Right ventricle myocardium superior (tissue), 1 donor: Measurements from ENCODE around the gene FCER1A. TPM values are rescaled to one million over a fixed set of nuclear protein-coding genes. Genes with fewer than 3 reads are reported as not detected.

Experiments used
- ATAC-seq: fragments of 200-7000 bp; cut with Tn5 transposase; one replicate; pipeline ENCODE4 v1.9.1; 2020; ENCODE audit warnings: mild to moderate bottlenecking; ENCODE audit not compliant: poor library complexity
- DNase-seq: peaks from one replicate; pipeline ENCODE4 v3.0.0-alpha.2; 2020
- intact Hi-C: fragments of 100-400 bp; cut with DNase I; formaldehyde crosslinking; loops from one replicate; pipeline ENCODE4 v1.11.2; 2022
- long read RNA-seq: library from polyadenylated mRNA; unstranded; transcript quantifications from one replicate; pipeline ENCODE4 v2.0.0, GENCODE V29; 2021
- total RNA-seq: library from RNA; stranded (reverse); fragmentation: NEBNext Ultra II Directional; extraction: Animal tissue kit (Norgen Biotek cat#: 25700); gene quantifications from one replicate; pipeline ENCODE4 v1.2.1, GENCODE V29; 2021
- donor health status: DM: no; HTN: yes; CAD: no; lungs with severe emphysema.

Gene FCER1A
- 0.94 TPM for total RNA-seq
- long read RNA-seq, partial matches to known transcripts, result 1 of 1 reads
- long read RNA-seq, other reads (novel, unspliced or antisense), result 0 of 1 reads

DNA sequence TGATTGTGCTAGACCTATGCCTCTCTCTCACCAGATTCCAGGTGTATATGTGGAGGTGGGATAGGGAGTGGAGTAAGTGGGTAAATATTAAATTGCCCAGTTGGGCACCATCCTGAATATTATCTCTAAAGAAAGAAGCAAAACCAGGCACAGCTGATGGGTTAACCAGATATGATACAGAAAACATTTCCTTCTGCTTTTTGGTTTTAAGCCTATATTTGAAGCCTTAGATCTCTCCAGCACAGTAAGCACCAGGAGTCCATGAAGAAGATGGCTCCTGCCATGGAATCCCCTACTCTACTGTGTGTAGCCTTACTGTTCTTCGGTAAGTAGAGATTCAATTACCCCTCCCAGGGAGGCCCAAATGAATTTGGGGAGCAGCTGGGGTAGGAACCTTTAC, at the start of gene FCER1A:
FCER1A (plus strand) TSS at position 242 of the 400 bp plus-strand sequence; CDS start at position 271, 29 bp downstream.
- DNase-seq (no peak), ATAC-seq (no peak)
- intact Hi-C loops, result no loop called here

GRCh38 chr1:159261311-159261710, 40.8 kb upstream of the FCER1A start:
- ATAC-seq (no peak), DNase-seq (no peak)
- intact Hi-C loops, result no loop called here

DNA sequence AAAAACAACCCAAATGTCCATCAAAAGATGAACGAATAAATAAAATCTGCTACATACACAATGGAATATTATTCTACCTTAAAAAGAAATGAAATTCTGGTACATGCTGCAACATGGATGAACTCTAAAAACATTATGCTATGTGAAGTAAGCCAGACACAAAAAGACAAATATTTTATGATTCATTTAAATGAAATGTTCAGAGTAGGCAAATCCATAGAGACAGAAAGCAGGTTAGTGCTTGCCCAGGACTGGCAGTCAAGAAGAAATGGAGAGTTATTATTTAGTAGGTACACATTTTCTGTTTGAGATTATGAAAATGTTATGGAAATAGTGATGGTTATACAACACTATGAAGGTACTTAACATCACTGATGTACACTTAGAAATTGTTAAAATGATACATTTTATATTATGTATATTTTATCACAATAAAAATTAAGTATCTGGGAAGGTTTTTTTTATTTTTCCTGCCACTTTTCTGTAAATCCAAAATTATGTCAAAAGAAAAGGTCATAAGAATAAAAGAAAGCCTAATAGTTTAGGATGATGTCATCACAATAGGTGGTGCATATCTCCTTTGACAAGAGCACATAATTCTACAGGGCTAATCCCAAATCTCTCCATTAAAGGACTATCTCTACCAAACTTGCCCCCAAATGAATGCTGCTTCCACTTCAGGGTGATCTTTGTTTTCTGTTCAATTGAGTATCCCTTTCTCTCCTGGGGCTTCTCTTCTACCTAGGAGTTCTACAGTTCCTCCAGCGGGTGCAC, 40.2 kb upstream of the FCER1A start:
- DNase-seq (no peak), ATAC-seq (no peak)
- intact Hi-C loops, result no loop called here

GRCh38 chr1:159266832-159267231, 35.3 kb upstream of the FCER1A start:
- ATAC-seq (no peak), DNase-seq (no peak)
- intact Hi-C loops, result no loop called here

DNA sequence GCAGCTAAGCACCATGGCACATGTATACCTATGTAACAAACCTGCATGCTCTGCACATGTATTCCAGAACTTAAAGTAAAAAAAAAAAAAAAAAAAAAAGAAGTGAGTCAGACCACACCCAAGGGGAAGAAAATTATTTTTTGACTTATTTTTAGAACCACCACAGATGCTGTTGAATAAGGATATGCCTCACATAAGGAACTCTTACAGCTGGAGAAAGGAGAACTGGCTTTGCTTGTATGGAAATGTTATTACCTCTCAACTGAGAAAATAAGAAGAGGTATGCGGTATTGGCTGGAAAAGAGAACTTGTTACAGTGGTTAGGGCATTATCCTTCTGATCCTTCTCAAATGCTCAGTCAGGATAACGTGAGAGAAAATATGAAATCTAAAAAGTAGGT, 27.5 kb upstream of the FCER1A start:
- DNase-seq, result no peak
- no peak for ATAC-seq
- intact Hi-C loops, result no loop called here

DNA sequence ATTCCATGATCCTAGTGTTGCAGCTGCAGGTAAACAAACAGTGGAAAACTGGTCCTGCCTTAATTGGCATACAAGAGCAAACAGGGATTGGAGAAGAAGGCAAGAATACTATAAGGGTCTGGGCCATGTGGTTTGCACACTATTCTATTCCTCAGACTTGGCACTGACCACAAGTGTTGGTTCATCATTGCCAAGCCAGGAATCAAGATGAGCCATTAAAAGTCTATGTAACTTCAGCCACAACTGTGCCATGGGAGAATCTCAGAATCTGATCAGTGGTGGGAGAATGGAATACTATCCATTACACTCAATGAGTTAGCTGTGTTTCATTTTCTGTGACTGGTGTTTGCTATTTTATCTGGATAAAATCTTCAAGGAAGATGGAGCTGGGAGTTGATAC, 26.2 kb upstream of the FCER1A start:
- ATAC-seq, result no peak
- intact Hi-C loops, result no loop called here
- no peak for DNase-seq

DNA sequence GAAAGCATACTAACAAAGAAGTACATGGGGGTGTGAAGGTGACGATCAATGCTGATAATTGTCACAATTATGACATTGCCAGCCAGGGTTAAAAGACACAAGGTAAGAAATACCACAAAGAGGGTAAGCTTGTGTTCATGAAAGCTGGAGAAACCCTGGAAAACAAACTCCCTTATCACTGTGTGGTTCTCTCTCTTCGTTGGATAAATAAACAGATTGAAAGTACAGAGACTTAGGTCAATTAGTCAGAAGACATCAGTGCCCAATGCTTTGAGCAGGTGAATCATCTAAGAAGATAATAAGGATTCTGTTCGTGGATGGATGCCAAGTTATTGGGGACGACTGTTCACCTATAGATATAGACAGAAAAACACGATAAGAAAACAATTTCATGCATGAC, 22.4 kb upstream of the FCER1A start:
- intact Hi-C loops, result no loop called here
- ATAC-seq, result no peak
- no peak for DNase-seq

DNA sequence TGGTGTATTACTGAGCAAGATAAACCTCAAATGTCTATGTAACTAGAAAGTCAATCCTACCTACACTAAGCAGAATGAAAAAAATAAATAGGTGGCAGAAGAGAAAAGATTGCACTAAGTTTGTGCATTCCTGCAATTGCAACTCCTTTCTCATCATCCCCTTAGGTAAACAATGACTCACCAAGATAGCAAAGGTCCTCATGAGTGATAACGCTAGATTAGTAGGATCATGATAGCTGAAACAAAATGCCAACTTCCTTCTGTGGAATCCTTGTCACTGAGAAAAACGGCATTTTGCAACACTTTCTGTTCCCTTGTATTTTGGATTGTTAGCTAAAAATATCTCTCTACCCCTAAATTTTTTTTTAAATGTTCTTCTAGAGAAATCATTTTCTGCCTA, 20.0 kb upstream of the FCER1A start:
- ATAC-seq, result no peak

DNA sequence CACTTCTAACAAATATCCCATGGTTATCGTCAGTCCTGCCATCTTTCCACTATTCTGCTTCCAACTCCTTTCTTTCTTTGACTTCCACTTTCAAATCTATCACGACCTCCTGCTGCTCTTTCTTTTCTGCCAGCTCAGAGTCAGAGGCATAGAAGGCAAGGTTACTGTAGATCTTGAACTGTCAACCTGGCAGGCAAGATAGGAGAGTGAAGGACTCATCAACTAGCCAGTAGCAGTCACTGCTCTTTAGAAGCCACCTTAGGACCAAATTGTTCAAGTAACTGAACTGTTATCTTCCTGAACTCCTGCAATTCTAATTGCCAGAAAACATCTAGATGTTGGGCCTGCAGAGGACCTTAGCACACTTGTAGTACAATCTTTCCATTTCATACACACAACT, 13.1 kb upstream of the FCER1A start:
- intact Hi-C loops, result no loop called here
- DNase-seq (no peak), ATAC-seq (no peak)

More for the DNA sequence above, 20.0 kb upstream of the FCER1A start:
- intact Hi-C loops, result no loop called here
- no peak for DNase-seq

GRCh38 chr1:159291424-159291823, 10.7 kb upstream of the FCER1A start:
- intact Hi-C loops, result no loop called here
- DNase-seq (no peak), ATAC-seq (no peak)

- ATAC-seq, result no peak
- intact Hi-C loops, result no loop called here
- no peak for DNase-seq
Observed at GRCh38 chr1:159296706-159297375, 5.3 kb upstream of the FCER1A start.

DNA sequence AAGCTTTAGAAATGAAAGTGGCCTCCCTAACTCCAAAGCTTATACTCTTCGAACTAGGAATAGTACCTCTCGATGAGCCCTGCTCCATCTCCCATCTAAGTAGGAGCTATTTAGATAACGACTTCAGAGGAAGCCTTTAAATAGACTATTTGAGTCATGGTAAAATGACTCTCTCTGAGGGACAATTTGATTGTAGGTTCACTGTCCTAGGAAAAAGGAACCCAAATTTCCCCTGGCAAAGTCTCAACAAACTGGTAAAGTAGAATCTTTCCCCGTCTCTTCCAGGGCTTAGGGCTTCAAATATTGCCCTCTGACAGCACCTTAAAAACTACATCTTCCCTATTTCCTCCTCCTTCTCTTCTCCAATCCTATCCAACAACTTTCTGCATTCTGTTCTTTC, 2.0 kb upstream of the FCER1A start:
- ATAC-seq (no peak), DNase-seq (no peak)
- intact Hi-C loops, result no loop called here

DNA sequence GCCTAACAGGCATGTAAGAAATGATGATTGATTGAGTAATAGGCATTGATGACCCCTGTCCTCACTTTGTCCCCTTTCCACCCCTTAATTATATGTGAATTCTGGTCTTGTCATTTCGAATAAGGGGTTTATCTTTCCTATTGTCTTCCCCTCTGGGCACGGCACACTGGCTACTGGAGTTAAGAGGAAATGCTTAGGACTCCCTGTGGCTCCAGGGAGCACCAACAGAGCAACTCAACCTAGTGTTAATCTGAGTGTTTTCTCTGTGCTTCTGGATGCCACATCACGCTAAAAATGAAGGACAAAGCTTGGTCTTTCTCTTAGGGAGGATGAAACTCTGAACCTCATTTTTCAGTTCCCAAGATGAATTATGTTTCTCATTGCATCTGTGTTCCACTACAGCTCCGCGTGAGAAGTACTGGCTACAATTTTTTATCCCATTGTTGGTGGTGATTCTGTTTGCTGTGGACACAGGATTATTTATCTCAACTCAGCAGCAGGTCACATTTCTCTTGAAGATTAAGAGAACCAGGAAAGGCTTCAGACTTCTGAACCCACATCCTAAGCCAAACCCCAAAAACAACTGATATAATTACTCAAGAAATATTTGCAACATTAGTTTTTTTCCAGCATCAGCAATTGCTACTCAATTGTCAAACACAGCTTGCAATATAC, 5.3 kb downstream of the FCER1A start:
- ATAC-seq (no peak), DNase-seq (no peak)
- intact Hi-C loops, result no loop called here

GRCh38 chr1:159311679-159312078, 9.5 kb downstream of the FCER1A start:
- no peak for DNase-seq
- no peak for ATAC-seq
- intact Hi-C loops, result no loop called here

DNA sequence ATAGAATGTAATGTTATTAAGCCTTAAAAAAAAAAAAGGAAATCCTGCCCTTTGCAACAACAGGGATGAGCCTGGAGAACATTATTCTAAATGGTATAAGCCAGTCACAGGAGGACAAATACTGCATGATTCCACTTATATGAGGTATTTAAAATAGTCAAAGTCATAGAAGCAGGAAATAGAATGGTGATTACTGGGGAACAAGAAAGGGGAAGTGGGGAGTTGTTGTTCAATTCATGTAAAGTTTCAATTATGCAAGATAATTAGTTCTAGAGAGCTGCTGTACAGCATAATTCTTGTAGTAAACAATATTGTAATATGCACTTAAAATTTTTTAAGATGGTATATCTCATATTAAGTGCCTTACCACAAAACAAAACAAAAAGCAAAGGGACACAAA, 13.2 kb downstream of the FCER1A start:
- intact Hi-C loops, result no loop called here
- ATAC-seq (no peak), DNase-seq (no peak)

DNA sequence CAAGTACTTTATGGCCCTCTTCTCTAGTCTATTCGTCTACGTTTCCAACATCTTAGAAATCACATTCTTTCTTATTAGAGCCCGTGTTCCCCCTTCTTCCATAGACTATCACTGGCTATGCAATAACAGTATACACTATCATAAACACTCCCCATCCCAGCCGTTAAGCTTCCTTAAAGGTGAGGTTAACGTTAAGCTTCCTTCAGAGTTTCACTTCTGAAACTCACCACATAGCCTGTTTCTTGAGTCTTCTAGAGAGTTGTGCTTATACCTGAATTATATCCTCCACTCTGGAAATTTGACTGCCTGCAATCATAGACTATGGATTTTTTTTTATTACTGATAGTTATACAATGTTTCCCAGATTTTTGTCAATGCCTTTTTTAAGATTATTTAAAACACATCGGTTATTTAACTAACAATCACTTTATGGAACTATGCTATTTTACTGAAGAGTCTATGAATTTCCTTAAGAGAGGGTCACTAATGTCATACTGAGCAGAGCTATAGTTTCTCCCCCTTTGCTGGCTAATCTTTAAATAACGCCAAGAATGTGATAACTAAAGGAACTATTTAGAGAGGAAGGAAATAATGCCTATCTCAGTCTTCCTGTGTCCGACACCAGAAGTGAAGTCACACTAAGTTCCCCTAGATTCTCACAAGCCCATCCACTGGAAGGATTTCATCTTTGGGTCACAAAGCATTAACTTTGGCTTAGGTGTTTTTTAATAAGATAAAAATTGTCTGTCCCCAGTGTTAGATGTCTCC, 16.8 kb downstream of the FCER1A start:
- no peak for ATAC-seq
- intact Hi-C loops, result no loop called here
- DNase-seq, result no peak

DNA sequence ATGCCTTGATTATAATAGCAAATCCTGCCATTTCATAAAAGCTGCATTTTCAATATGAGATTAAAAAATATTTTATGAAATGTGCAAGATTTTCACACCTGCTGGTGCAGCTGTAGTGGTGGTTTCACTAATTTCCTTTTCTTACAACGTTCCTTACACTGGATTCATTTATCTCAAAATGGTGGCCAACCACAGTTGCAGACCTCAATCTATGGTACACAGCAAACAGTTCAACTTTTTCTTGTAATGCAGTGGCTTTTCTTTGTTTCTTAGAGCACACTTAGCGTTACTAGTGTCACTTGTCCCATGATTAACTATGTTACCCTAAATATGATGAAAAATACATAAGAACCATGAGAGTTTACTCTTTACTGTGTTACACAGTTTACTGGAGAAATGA, 32.7 kb downstream of the FCER1A start:
- ATAC-seq, result no peak
- intact Hi-C loops, result no loop called here
- no peak for DNase-seq

DNA sequence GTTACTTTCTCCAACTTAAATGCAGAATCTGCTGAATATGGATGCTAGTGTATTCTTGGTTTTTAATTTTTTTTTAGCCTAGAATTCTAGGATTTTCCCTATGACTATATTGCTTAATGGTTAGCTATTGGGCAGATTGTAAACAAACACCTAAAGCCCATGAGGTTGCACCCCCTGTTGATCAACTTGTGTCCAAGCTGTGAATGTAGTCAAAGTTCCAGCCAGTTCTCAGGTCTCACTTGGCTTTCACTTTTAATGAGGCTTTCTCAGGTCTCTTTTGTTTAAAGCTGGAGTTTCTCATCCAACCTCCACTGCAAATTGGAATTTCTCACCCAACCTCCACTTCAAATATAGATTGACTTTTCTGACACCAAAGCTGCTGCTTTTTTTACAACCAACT, 35.9 kb downstream of the FCER1A start:
- intact Hi-C loops, result no loop called here
- no peak for ATAC-seq

GRCh38 chr1:159339536-159339935, 37.4 kb downstream of the FCER1A start:
- DNase-seq, result no peak
- intact Hi-C loops, result no loop called here
- ATAC-seq, result no peak

More for the DNA sequence above, 35.9 kb downstream of the FCER1A start:
- DNase-seq, result no peak
